Raji (cell line): ENCODE measurements around the gene ZKSCAN5.

Experiments used
- POLR2A ChIP-seq: IDR thresholded peaks from 2 replicates; pipeline ENCODE4 v1.6.1; 2011; ENCODE audit warnings: low read depth, low read length, control low read depth; ENCODE audit not compliant: insufficient read depth

ZKSCAN5 gene

DNA sequence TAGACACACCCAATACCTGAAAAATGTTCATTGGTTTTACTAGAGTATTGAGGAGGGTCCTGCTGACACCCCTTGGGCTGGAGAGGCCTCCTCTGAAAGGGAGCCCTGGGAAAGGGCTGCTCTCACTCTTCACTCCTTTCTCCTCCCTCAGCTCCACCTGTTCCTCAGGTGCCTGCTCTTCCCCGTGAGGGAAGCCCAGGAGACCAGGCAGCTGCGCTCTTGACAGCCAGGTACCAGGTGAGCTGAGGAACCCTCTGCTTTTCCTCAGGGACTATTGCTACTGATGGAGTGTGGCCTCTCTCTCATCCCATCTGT is 57.2 kb downstream of the ZKSCAN5 start:
- TF ChIP-seq POLR2A: no peak

DNA sequence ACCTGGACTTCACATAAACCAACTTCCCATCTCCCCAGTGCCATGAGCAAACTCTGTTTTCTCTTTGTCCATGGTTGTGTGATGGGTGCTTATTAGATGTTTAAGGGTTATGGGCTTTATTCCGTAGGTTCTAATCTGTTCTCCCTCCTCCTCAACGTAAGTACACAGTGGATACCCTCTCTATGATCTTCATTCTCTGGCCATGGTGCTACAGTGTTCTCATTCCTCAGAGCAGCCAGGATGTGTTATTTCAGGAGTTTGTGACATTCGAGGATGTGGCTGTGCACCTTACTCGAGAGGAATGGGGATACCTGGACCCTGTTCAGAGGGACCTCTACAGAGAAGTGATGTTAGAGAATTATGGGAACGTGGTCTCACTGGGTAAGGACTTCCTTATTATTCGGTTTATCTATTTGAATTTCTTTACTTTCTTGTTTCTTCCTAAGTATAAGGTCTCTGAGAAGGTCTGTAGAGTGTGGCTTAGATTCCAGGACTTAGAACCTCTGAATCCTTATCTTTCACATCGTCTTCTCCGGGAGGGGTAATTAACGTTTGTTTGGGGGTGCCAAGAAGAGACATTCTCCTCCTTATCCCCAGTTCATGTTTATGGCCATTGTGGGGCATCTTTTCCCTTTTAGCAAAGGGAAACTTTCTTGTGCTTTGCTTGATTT is 57.8 kb downstream of the ZKSCAN5 start:
- TF ChIP-seq POLR2A: no peak

DNA sequence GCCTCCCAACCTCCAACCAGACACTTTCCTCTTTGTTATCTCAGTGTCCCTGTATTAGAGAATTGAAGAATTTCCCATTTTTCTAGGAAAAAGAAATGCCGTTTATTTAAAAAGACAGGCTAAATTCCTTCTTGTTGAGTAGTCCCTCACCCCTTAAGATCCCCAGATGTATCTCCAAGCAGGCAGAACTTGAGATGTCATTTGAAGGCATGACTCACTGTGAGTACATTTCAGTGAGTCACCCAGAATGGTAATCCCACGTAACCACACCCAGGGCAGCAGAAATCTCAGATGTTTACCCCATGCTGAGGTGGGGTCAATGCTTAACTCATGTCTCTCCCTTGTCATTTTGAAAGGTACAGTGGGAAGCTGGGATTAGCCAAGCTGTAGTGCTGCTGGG is 58.4 kb downstream of the ZKSCAN5 start:
- no peak for TF ChIP-seq POLR2A

- no peak for TF ChIP-seq POLR2A
These were observed 59.2 kb downstream of the ZKSCAN5 start for GRCh38 chr7:99563650-99564049.

DNA sequence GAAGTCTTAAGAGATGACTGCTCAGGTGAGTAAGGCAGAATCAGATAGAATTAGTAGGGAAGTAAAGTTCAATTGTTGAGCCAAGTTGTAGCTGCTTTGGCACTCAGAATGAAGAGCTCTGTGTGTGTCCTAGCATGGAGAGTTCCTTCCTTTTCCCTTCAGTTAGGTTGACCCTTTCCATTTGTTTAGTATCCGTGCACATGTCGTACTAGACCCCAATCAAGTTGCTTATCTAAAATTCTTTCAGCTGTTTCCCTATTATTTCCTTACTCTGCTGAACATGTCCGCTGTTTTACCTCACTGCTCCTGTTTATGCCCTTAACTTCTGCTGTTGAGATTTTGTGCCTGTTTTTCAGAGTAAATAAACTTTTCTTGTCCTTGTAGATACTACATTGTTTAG is 67.3 kb downstream of the ZKSCAN5 start:
- TF ChIP-seq POLR2A: no peak

- no peak for TF ChIP-seq POLR2A
These were observed 68.8 kb downstream of the ZKSCAN5 start for GRCh38 chr7:99573257-99573656.

DNA sequence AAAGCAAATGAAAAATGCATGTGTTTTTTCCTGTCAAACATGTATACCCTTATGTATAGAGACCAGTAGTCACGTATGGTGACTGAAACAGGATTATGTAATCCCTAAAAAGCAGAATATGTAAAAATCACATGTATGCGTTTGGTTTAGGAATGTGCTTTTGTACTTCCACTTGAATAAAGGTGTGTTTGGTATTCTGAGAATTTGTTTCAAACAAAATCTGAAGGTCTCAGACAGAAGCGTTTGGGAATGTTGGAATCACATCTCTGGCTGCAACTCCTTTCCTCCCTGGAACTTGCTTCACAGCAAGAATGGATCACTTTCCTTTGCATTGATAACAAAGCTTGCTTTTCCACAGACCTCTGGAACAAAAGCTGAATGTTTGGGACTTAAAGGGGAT is 71.8 kb downstream of the ZKSCAN5 start:
- no peak for TF ChIP-seq POLR2A

- no peak for TF ChIP-seq POLR2A
These were observed 75.0 kb downstream of the ZKSCAN5 start for GRCh38 chr7:99579281-99579955.

DNA sequence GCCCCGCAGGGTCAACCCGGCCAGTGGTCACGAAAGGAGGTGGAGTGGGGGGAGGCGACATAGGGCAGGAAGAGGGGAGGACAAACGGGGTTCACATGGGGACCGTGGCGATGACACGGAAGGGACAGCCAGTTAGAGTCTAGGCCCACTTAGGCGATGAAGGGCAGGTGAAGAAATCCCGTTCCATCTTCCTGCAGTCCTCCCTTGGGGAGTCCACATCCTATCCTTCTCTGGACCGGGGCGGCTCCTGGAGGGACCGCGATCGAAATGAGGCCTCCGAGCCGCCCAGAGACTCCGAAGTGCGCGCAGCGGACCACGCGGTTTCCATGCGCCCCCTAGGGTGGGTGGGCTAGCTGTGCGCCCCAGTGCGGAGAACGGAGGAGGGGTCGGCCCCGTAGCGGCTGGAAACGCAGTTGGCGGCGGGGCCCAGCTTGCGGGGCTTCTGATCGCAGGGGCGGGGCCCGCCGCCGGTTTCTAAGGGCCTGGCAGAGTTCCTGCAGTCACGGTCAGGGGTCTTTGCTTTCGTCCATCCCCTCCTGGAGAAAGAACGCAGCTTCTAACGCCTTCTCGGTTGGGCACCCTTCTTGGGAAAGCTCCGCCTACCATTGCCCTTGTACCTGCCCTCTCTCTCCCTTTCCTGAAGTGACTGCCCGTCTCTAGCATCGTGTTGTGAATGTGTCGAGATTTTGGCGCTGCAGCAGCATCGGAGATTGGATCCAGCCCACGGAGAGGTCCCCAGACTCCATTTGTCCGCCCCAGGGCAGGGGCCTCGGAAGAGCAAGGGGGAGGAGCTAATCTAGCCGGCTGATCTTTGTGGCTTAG is 75.7 kb downstream of the ZKSCAN5 start:
- TF ChIP-seq POLR2A: no peak
